HCT116 (cell line): ENCODE measurements around the gene CCDC30. TPM values are rescaled to one million over a fixed set of nuclear protein-coding genes. Genes with fewer than 3 reads are reported as not detected.
"Not testable (repeated sequence)": the region's sequence is repeated elsewhere in the genome, so short reads cannot be mapped to it uniquely, and the experiment has no call there.

Experiments used
- ATAC-seq: fragments of 200-7000 bp; cut with Tn5 transposase; 2 replicates; pipeline ENCODE4 v1.9.1; 2020; ENCODE audit warnings: mild to moderate bottlenecking, moderate library complexity
- BruUV-seq: library from RNA; stranded (reverse); fragments of 400-500 nt; replicated peaks from 2 replicates; lab custom pipeline; 2021; lab: Mats Ljungman, UMichigan
- CTCF ChIA-PET: fragments of 300-600 bp; sonication (Branson Sonifier 250); formaldehyde crosslinking; loops from one replicate; lab custom pipeline; 2021; ENCODE audit warnings: antibody characterized with exemption; lab: Charles Lee
- POLR2A ChIA-PET: fragments of 300-600, 350-600 bp; sonication (Branson Sonifier 250); formaldehyde crosslinking; loops from one replicate; lab custom pipeline; 2021; ENCODE audit warnings: antibody characterized with exemption; lab: Charles Lee
- RAD21 ChIA-PET, 2 experiments: fragments of 300-600 bp; sonication (Branson Sonifier 250); formaldehyde crosslinking; loops; one replicate each; lab custom pipeline; 2023; ENCODE audit warnings: low total read pairs in 2 of 2; ENCODE audit not compliant: uncharacterized antibody in 2 of 2, unreplicated experiment in 2 of 2, low non-redundant PET in 1 of 2; lab: Charles Lee
- DNase-seq: peaks from one replicate; pipeline ENCODE4 v3.0.0-alpha.2; 2010; ENCODE audit warnings: low read depth, low spot score
- H2AFZ ChIP-seq: fragments of 200-600 bp; shearing (Covaris generic), sonication (generic); 2 replicates; pipeline ENCODE4 v1.6.1; 2017; ENCODE audit warnings: low read depth, mixed run types, mixed read lengths, antibody characterized with exemption, low read length; ENCODE audit not compliant: poor library complexity, severe bottlenecking
- H3K27ac ChIP-seq: 2 replicates; pipeline ENCODE4 v1.5.1; 2012; ENCODE audit warnings: low read depth, low read length
- H3K27me3 ChIP-seq: fragments of 200-600 bp; sonication (generic); 2 replicates; pipeline ENCODE4 v1.6.1; 2016; ENCODE audit warnings: mixed run types, low read length, mixed read lengths; ENCODE audit not compliant: insufficient read depth
- H3K36me3 ChIP-seq, 2 experiments: fragments of 200-500 bp in 1 of 2; fragments of 200-600 bp in 1 of 2; sonication (Bioruptor generic) in 1 of 2; sonication (generic) in 1 of 2; 2 replicates each; pipeline versions ENCODE4 v1.5.1 to v1.6.1; 2014 to 2016; ENCODE audit warnings: low read length in 2 of 2, inconsistent platforms in 1 of 2, mixed read lengths in 1 of 2, mixed run types in 1 of 2; ENCODE audit not compliant: insufficient read depth in 2 of 2, control insufficient read depth in 1 of 2
- H3K4me1 ChIP-seq, 2 experiments: fragments of 200-600 bp in 1 of 2; sonication (generic) in 1 of 2; 2 replicates each; pipeline versions ENCODE4 v1.5.1 to v1.6.1; 2012 to 2017; ENCODE audit warnings: low read length in 2 of 2, inconsistent platforms in 1 of 2, mild to moderate bottlenecking in 1 of 2, mixed read lengths in 1 of 2, mixed run types in 1 of 2, moderate library complexity in 1 of 2; ENCODE audit not compliant: insufficient read depth in 2 of 2, control insufficient read depth in 1 of 2
- H3K4me2 ChIP-seq: fragments of 200-600 bp; sonication (generic); 2 replicates; pipeline ENCODE4 v1.6.1; 2017; ENCODE audit warnings: mixed run types, low read length, mixed read lengths
- H3K4me3 ChIP-seq, 2 experiments: fragments of 200-600 bp in 1 of 2; sonication (generic) in 1 of 2; replicated peaks in 1 of 2; 2 replicates each; pipeline ENCODE4 v1.5.1; 2011 to 2016; ENCODE audit warnings: low read length in 2 of 2, control low read depth in 1 of 2, low read depth in 1 of 2, mild to moderate bottlenecking in 1 of 2, mixed read lengths in 1 of 2, mixed run types in 1 of 2
- H3K79me2 ChIP-seq: fragments of 200-600 bp; sonication (generic); 2 replicates; pipeline ENCODE4 v1.6.1; 2017; ENCODE audit warnings: mild to moderate bottlenecking, mixed run types, low read length, moderate library complexity, mixed read lengths; ENCODE audit not compliant: insufficient read depth
- H3K9ac ChIP-seq: fragments of 200-600 bp; sonication (generic); 2 replicates; pipeline ENCODE4 v1.6.1; 2016; ENCODE audit warnings: low read length, mixed read lengths
- H3K9me2 ChIP-seq: fragments of 200-600 bp; sonication (generic), shearing (Covaris generic); 2 replicates; pipeline ENCODE4 v1.6.1; 2017; ENCODE audit warnings: mixed run types, mild to moderate bottlenecking, moderate library complexity; ENCODE audit not compliant: insufficient read depth
- H3K9me3 ChIP-seq, 2 experiments: fragments of 200-500 bp in 1 of 2; fragments of 200-600 bp in 1 of 2; sonication (Bioruptor generic) in 1 of 2; sonication (generic) in 1 of 2; 2 replicates each; pipeline ENCODE4 v1.6.1; 2014 to 2017; ENCODE audit warnings: low read length in 2 of 2, mixed read lengths in 2 of 2, inconsistent platforms in 1 of 2, low read depth in 1 of 2, mild to moderate bottlenecking in 1 of 2, mixed run types in 1 of 2, moderate library complexity in 1 of 2; ENCODE audit not compliant: control insufficient read depth in 1 of 2, insufficient read depth in 1 of 2
- H4K20me1 ChIP-seq: fragments of 200-600 bp; sonication (generic), shearing (Covaris generic); 2 replicates; pipeline ENCODE4 v1.6.1; 2017; ENCODE audit warnings: mixed run types, mild to moderate bottlenecking, moderate library complexity; ENCODE audit not compliant: insufficient read depth
- CBX3 ChIP-seq: IDR thresholded peaks from 2 replicates; pipeline ENCODE4 v1.6.1; 2012; ENCODE audit warnings: low read depth
- ELF1 ChIP-seq: IDR thresholded peaks from 2 replicates; pipeline ENCODE4 v1.6.1; 2012; ENCODE audit warnings: low read depth, borderline replicate concordance
- EZH2 ChIP-seq: fragments of 200-600 bp; sonication (generic); IDR thresholded peaks from 2 replicates; pipeline ENCODE4 v1.6.1; 2017; ENCODE audit warnings: antibody characterized with exemption, mixed run types
- MAX ChIP-seq: IDR thresholded peaks from 2 replicates; pipeline ENCODE4 v1.6.1; 2012
- POLR2A ChIP-seq: IDR thresholded peaks from 2 replicates; pipeline ENCODE4 v1.7.0; 2011; ENCODE audit warnings: borderline replicate concordance; ENCODE audit not compliant: insufficient read depth, insufficient read length; ENCODE audit errors: extremely low read depth
- RAD21 ChIP-seq: IDR thresholded peaks from 2 replicates; pipeline ENCODE4 v1.6.1; 2012; ENCODE audit warnings: low read depth, mild to moderate bottlenecking
- SIN3A ChIP-seq: IDR thresholded peaks from 2 replicates; pipeline ENCODE4 v1.6.1; 2012; ENCODE audit warnings: low read depth
- SRF ChIP-seq: IDR thresholded peaks from 2 replicates; pipeline ENCODE4 v1.6.1; 2012; ENCODE audit warnings: low read depth
- TCF7L2 ChIP-seq: IDR thresholded peaks from 2 replicates; pipeline ENCODE4 v1.7.0; 2011; ENCODE audit warnings: borderline replicate concordance, inconsistent platforms; ENCODE audit not compliant: insufficient read depth, insufficient read length; ENCODE audit errors: extremely low read depth
- intact Hi-C: fragments of 100-400 bp; cut with micrococcal nuclease; formaldehyde crosslinking; loops from 2 replicates; pipeline ENCODE4 v1.10.0; 2022
- total RNA-seq: library from RNA; stranded (reverse); gene quantifications from one replicate; pipeline ENCODE4 v1.2.1, GENCODE V29; 2021; ENCODE audit not compliant: unreplicated experiment

The CCDC30 gene
- total RNA-seq, 1 experiment from 2014 or later = 2.0 TPM

GRCh38 chr1:42490237-42490636, 27.2 kb downstream of the CCDC30 start (continued):
- TF ChIP-seq POLR2A (no peak), EZH2 (no peak), RAD21 (no peak), SRF (no peak), MAX (no peak), SIN3A (no peak), ELF1 (no peak), TCF7L2 (no peak)

GRCh38 chr1:42502031-42502430, 38.9 kb downstream of the CCDC30 start:
- DNase-seq, H4K20me1 ChIP-seq, H3K4me2 ChIP-seq, H3K4me1 ChIP-seq, H3K9ac ChIP-seq, H3K27ac ChIP-seq, H2AFZ ChIP-seq, H3K36me3 ChIP-seq, intact Hi-C loops, ATAC-seq, CTCF ChIA-PET, H3K9me2 ChIP-seq, H3K4me3 ChIP-seq, RAD21 ChIA-PET, H3K79me2 ChIP-seq, POLR2A ChIA-PET, H3K27me3 ChIP-seq, BruUV-seq: not testable (repeated sequence)
- peaks cover 10 to 15% of the 10 kb centered on the region in 2 experiments; a peak in 3 of 4 replicates for H3K9me3 ChIP-seq

GRCh38 chr1:42504535-42505128, 41.5 kb downstream of the CCDC30 start:
- no peak overlapping the region for H3K27ac ChIP-seq
- no peaks in the 10 kb centered on the region for H3K27me3 ChIP-seq
- BruUV-seq = no TSS peak
- H3K36me3 ChIP-seq = no peaks in the 10 kb centered on the region
- no peaks in the 10 kb centered on the region for H3K9me2 ChIP-seq
- ChIA-PET CTCF (no interaction called here), RAD21 (no interaction called here), POLR2A (no interaction called here)
- H2AFZ ChIP-seq = no peak overlapping the region
- H3K4me3 ChIP-seq = no peak overlapping the region
- ATAC-seq (no peak), DNase-seq (no peak)
- no peaks in the 10 kb centered on the region for H4K20me1 ChIP-seq
- TF ChIP-seq SIN3A (no peak), CBX3 (0 out of 2 replicates have a peak, but pooled peaks have one; percentile 56)
- H3K4me1 ChIP-seq = no peaks in the 10 kb centered on the region
- H3K9ac ChIP-seq = no peak overlapping the region
- intact Hi-C loops = no loop called here
- H3K79me2 ChIP-seq = no peaks in the 10 kb centered on the region
- H3K4me2 ChIP-seq = no peak overlapping the region
- peaks cover 11 to 15% of the 10 kb centered on the region in 2 experiments; a peak in 3 of 4 replicates for H3K9me3 ChIP-seq
